ELR (cell line): ENCODE results near the gene ITPR3.

ENCODE experiments used
- DNase-seq: peaks from one replicate; pipeline ENCODE4 v3.0.0-alpha.2; 2015; ENCODE audit warnings: low read depth

ITPR3 gene

GRCh38 chr6:33638556-33638955 is 17.4 kb downstream of the ITPR3 start:
- DNase-seq: no peak

DNA sequence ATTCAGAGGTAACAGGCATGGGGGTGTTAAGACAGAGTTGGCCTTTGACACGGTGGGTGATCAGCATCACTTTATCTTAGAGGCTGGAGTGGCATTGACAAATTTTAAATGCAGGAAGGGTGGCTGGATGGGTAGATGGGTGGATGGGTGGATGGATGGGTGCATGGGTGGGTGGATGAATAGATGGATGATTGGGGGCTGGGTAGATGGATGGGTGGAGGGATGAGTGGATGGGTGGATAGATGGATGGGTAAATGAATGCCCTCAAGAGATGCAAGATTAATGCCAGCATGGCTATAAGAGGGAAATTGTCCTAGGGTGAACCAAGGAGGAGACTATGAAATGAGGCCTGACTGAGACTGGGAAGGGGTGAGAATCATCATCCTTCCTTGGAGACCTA is 18.4 kb downstream of the ITPR3 start:
- no peak for DNase-seq

GRCh38 chr6:33640361-33640760 is 19.2 kb downstream of the ITPR3 start:
- no peak for DNase-seq

GRCh38 chr6:33641144-33641543 is 20.0 kb downstream of the ITPR3 start:
- no peak for DNase-seq

GRCh38 chr6:33641602-33642001 is 20.5 kb downstream of the ITPR3 start:
- no peak for DNase-seq

DNA sequence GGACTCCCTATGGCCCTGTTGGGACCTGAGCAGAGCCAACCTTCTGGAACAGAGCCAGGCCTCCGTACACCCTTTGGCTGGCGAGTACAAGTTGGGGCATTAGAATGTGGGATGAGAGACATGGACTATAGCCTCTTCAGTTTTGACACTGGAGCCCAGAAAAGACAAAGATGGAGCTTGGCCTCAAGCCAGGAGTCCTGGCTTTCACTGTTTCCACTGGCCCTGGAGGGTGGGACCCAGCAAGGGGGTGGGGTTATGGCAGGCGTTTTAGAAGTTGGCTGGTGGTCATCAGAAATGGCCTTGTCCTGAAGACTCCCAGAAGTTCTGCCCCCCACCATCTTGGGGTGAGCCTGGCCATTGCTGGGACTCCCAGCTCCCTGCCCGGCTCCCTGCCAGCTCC is 21.8 kb downstream of the ITPR3 start:
- DNase-seq: no peak

DNA sequence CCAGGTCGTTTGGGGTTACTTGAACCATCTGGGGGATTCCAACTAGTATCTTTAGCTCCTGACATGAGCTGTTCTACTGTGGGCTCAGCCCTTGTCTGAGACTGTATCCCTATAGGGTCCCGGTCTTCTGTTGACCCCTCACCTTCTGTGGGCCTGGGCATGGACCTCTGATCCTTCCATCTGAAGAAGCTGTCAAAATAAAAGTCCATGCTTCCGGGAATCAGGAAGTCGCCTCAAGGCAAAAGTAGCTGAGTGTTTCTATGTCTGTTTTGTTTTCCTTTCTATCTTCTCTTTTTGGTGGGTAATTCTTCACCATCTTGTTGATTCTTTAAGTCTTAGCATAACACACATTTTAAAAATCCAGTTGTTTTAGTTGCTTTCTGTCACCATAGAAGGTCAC is 30.3 kb downstream of the ITPR3 start:
- no peak for DNase-seq

- DNase-seq: no peak
These were observed 30.9 kb downstream of the ITPR3 start for GRCh38 chr6:33652002-33652401.

DNA sequence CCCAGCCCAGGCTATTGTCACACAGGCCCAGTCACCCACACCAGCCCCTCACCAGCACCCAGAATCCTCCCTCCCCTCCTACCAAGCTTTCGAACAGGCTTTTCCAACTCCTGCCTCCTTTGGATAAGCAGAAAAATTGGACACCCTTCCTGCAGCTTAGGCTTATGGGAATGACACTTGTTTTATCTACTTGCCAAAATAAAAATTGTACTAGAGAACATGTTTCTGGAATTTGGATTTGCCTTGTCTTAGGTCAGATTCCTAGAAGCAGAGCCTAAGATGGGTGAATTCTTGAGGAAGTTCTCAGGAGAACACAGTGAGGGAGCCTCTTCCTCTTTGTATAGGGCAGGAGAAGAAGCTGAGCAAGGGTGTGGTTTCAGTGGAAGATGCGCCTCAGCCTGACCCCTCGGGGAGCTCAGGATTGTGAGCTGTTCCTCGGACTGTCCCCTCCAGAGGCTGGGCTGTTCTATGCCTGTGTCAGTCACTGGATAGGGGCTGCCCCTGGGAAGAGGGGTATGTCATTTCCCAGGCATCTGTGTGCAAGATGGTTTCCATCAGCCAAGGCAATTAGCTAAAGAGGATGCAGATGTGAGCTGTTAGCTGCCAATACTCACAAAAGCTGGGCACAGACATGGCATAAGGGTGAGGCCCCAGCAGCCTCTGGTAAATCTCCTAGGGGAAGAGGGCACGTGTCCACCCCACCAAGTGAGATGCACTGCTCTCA is 33.9 kb downstream of the ITPR3 start:
- DNase-seq: no peak

GRCh38 chr6:33656844-33657243 is 35.7 kb downstream of the ITPR3 start:
- DNase-seq: no peak

DNA sequence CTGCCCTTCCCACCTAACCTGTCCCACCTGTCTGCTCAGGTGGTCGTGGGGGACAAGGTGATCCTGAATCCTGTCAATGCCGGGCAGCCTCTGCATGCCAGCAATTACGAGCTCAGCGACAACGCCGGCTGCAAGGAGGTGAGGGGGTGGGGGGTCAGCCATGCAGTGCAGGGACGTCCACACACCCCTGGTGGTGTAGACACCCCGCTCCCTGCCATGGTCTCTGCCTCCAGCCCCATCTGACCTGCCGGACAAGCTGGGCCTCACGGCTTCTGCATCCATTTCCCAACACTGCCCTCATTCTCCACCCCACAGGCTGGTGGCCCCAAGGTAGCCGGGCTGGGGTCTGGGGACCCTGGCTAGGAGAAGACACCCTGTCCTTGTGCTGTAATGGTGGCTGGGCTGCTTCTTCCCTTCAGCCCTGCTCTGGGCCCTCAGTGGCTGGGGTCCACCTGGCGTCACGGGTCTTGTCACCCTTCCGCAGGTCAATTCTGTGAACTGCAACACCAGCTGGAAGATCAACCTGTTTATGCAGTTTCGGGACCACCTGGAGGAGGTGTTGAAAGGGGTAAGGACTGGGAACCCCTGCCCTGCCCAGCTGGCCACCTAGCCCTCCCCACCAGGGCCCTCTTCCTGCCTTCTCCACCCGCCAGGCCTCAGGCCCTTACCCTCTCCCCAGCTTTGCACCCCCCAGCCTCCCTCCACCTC is 38.0 kb downstream of the ITPR3 start:
- no peak for DNase-seq

DNA sequence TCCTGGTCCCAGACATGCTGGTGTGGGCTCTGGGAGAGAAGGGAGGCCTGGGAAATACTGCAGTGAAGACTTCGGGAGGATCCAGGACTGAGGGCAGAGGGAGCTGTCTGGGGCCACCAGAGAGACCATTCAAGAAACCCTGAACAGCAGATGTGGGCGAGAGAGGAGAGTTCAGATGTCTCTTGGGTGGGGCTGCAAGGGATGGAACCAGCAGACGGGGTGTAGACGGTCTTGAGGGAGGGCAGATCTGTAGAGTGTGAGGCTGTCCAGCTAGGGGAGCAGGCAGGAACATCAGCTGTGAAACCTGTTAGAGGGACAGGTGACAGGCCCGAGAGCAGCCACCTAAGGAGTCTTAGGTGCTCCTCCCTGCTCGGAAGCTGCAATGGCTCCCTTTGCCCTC is 38.9 kb downstream of the ITPR3 start:
- DNase-seq: no peak

DNA sequence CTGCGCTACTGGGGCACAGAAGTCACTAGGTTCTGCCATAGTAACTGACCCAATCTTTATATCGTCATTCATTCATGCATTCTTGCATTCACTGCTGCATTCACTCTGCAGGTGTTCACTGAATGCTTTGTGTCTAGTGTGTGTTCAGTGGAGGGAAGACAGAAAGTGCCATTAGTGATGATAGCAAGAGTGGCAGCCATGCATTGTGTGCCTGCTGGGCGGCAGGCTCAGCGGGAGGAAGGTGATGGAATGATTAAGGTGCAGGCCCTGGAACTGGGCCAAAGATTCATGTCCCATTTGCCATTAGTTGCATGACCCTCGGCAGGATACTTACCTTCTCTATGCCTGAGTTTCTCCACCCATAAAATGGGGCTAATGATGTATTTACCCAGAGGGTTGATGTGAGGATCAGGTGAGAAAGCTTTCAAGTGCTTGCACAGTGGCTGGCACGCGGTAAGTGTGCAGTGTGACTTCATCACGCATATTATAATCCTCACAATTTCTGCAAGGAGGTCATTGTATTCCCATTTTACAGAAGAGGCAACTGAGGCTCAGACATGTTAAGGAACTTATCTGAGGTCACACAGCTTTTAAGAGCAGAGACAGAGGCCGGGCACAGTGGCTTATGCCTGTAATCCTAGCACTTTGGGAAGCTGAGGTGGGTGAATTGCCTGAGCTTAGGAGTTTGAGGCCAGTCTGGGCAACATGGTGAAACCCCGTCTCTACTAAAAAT is 40.1 kb downstream of the ITPR3 start:
- no peak for DNase-seq

GRCh38 chr6:33662318-33662717 is 41.2 kb downstream of the ITPR3 start:
- no peak for DNase-seq

DNA sequence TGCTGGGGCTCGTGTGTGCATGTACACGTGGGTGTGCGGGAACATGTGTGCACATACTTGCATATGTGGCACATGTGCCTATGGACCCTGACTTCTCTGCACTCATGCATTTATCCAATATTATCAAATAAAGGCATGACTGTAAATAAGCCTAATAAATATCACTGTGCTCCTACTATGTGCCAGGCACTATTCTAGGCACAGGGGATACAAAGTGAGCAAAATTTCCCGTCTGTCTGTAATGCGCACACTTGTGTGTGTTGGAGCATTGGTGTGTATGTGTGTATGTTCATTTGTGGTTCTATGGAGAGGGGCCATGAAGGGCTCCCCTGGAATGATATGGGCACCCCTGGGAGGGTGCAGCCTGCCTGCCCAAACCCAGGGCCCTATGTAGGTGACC is 41.9 kb downstream of the ITPR3 start:
- no peak for DNase-seq

- no peak for DNase-seq
These were observed 42.8 kb downstream of the ITPR3 start for GRCh38 chr6:33663727-33664449.

GRCh38 chr6:33664506-33665057 is 43.5 kb downstream of the ITPR3 start:
- DNase-seq: no peak

GRCh38 chr6:33665957-33666356 is 44.8 kb downstream of the ITPR3 start:
- DNase-seq: no peak

DNA sequence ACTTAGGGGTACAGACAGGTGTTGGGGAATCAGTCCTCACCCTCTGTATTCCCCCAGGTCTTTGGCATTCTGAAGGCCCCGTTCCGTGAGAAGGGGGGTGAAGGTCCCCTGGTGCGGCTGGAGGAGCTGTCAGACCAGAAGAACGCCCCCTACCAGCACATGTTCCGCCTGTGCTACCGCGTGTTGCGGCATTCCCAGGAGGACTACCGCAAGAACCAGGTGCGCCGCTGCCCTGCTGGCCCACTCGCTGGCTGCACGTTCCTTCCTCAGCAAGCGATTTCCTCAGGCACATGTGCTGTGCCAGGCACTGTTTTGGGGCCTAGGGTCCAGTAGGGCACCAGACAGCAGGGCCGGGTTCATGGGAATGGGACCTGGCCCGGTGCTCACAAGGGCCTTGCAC is 46.0 kb downstream of the ITPR3 start:
- DNase-seq: no peak

DNA sequence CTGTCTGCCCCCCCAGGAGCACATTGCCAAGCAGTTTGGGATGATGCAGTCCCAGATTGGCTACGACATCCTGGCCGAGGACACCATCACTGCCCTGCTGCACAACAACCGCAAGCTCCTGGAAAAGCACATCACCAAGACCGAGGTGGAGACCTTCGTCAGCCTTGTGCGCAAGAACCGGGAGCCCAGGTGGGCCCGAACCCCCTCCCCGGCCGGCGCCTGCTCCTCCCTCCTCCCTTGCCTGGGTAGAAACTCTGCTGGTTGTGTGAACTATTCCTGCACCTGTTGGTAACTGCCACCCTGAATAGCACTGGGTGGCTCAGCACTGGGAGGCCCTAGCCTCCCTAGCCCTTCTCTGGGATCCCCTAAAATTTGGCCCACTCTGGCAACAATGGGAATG is 46.7 kb downstream of the ITPR3 start:
- no peak for DNase-seq

DNA sequence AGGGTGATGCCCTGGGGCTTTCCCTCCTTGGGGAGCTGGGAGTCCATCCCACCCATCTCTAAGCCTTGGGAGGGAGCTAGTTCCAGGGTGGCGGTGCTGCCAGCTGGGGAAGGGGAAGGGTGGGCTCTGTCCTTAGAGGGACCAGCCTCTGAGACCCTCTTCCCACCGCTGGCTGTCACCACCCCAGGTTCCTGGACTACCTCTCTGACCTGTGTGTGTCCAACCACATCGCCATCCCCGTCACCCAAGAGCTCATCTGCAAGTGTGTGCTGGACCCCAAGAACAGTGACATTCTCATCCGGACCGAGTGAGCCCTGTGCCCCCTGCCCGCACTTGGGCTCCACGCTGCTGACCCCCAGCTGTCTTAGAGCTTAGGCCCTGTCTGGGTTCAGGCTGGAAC is 47.2 kb downstream of the ITPR3 start:
- DNase-seq: no peak

DNA sequence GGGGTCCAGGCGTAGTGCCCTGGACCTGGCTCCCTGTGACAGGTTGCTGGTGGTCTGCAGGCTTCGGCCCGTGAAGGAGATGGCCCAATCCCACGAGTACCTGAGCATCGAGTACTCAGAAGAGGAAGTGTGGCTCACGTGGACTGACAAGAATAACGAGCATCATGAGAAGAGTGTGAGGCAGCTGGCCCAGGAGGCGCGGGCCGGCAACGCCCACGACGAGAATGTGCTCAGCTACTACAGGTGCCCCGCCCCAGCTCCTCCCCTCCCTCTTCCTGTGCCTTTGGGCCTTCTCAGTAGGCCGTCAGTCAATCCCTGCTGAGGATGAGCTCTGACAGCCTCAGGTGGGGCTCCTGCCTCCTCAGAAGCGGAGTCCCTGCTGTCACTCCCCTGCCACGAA is 47.8 kb downstream of the ITPR3 start:
- DNase-seq: no peak
